Islet of Langerhans (tissue), 1 donor: ENCODE data around the gene ARHGAP26.

Experiments used
- FAIRE-seq: peaks from one replicate; lab custom pipeline; 2011; peaks lifted over from hg19 to GRCh38; lab: Jason Lieb, UNC

ARHGAP26 gene

GRCh38 chr5:143145243-143146160, 375.3 kb downstream of the ARHGAP26 start:
- FAIRE-seq = no peak

- FAIRE-seq = no peak
These were observed 376.0 kb downstream of the ARHGAP26 start for GRCh38 chr5:143146161-143146560.

GRCh38 chr5:143147383-143147782, 377.2 kb downstream of the ARHGAP26 start:
- no peak for FAIRE-seq

- no peak for FAIRE-seq
These were observed 377.7 kb downstream of the ARHGAP26 start for GRCh38 chr5:143147902-143148301.

- no peak for FAIRE-seq
These were observed 378.6 kb downstream of the ARHGAP26 start for GRCh38 chr5:143148771-143149170.

GRCh38 chr5:143149759-143150158, 379.6 kb downstream of the ARHGAP26 start:
- no peak for FAIRE-seq

GRCh38 chr5:143151056-143151700, 381.0 kb downstream of the ARHGAP26 start:
- FAIRE-seq = no peak

- no peak for FAIRE-seq
These were observed 382.3 kb downstream of the ARHGAP26 start for GRCh38 chr5:143152445-143152844.

- no peak for FAIRE-seq
These were observed 383.3 kb downstream of the ARHGAP26 start for GRCh38 chr5:143153332-143154119.

GRCh38 chr5:143154510-143155370, 384.6 kb downstream of the ARHGAP26 start:
- FAIRE-seq = no peak

- FAIRE-seq = no peak
These were observed 385.3 kb downstream of the ARHGAP26 start for GRCh38 chr5:143155455-143155854.

- no peak for FAIRE-seq
These were observed 385.9 kb downstream of the ARHGAP26 start for GRCh38 chr5:143156086-143156485.

- no peak for FAIRE-seq
These were observed 386.4 kb downstream of the ARHGAP26 start for GRCh38 chr5:143156572-143156971.

- no peak for FAIRE-seq
These were observed 388.9 kb downstream of the ARHGAP26 start for GRCh38 chr5:143159031-143159430.

- FAIRE-seq = no peak
These were observed 391.8 kb downstream of the ARHGAP26 start for GRCh38 chr5:143161885-143162540.

GRCh38 chr5:143162810-143163209, 392.6 kb downstream of the ARHGAP26 start:
- FAIRE-seq = no peak

GRCh38 chr5:143164557-143164956, 394.4 kb downstream of the ARHGAP26 start:
- FAIRE-seq = no peak

GRCh38 chr5:143165049-143165880, 395.1 kb downstream of the ARHGAP26 start:
- FAIRE-seq = no peak

- no peak for FAIRE-seq
These were observed 395.9 kb downstream of the ARHGAP26 start for GRCh38 chr5:143166090-143166489.
